NCI-H2081 treated with DMSO at 0.1 percent for 48 hours (cell line): ENCODE results near the gene SAC3D1.

ENCODE experiments used
- DNase-seq: peaks from one replicate; lab custom pipeline; 2025; lab: John Stamatoyannopoulos, UW

Gene SAC3D1

DNA sequence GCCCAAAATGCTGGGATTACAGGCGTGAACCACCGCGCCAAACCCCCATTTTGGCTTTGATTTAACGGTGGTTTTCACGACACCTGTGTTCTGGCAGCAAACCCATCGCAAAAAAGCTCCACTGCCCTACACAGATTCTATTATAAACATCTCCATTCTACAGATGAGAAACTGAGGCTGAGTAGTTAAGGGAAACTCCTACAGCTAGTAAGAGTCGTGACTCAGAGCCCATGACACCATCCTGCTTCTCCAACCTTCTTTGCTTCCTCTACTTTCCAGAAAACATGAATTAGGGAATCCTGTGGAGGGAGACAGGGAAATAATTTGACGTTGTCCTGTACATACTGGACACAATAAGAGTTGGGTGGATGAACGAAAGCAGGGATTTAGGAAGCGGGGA, 14.2 kb upstream of the SAC3D1 start:
- no peak for DNase-seq

DNA sequence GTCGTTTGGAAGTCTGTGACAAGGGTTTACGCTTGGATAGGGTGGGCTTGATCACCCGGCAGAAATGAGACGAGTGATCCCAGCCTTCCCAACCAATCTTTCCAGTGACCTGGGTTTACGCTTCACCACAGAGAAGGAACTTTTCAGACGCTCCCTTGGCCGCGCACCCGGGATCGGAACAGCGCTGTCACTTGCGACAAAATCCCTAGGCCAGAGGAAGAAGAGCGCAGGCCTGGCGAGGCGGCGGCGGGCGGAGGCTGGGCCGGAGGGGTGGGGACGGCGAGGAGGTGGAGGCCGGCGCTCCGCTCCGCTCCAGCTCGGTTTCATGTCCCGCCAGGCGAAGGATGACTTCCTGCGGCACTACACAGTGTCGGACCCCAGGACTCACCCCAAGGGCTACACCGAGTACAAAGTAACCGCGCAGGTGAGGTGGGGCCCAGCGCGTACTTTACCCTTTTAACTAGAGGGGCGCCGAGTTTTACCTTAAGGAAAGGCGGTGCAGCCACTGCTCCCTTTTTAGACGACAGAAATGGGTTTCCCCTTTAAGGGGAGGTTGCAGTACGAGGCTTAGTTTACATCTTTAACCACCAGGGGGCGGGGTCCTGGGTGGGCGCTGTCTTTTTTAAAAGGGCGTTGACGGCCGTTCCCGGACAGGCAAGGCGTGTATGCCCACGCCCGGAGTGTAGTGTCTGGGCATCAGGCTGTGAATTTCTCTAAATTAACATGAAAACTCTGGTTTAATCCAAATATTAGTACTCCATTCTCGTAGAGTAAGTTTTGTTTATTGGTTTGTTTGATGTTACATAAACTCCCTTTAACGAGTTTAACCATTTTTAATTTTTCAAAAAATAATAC, 13.6 kb upstream of the SAC3D1 start, which contains the start of gene SNX15:
Gene SNX15, plus strand, starts transcription at position 227 of the 855 bp plus-strand sequence. Its CDS starts 99 bp downstream, at position 326.
- DNase-seq: peak; percentile 75

DNA sequence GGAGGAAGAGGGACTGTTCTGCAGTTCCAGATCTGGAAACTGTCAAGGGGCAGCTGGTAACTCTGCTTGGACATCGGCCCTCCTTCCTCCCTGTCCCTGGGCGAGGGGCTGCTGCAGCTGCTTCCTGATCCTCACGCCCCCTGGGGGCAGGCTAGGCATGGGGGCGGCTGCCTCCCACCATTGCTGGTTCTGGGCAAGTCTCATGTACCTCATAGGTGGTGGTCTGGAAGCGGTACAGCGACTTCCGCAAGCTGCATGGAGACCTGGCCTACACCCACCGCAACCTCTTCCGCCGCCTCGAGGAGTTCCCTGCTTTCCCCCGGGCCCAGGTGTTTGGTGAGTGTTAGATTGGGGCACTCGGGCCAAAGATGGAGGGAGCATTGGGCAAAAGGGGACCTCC, 8.8 kb upstream of the SAC3D1 start:
- no peak for DNase-seq

DNA sequence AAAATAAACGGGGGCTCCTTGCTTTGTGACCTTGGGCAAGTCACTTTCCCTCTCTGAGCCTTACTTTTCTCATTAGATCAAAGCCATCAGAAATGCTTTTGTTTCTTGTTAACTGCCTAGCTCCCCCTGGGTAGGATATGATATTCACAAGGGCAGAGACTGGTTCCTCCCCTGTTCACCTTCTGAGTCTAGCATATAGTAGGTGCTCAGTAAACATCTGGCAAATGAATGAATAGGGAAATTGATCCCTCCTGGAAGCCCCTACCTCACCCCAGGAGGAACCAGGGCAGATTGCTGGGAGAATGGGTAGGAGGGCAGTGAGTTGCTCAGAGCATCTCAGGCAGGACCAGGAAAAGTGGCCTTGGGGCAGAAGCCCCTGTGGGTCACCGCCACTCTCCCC, 6.6 kb upstream of the SAC3D1 start:
- no peak for DNase-seq

DNA sequence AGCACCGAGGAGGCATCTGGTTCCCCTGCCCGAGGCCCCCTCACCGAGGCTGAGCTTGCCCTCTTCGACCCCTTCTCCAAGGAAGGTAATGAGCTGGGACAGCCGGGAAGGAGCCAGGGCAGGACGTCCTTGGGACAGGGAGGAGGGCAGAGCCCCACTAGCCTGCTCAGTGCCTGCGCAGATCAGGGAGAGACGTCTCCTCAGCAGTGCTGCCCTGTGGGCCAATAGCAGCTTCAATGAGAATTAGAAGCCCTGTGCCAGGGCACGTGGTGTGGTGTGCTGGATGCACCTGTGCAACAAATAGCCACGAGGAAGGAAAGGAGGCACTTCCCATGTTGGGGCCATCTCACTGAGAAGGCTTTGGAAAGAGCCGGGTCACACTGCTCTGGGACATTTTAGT, 5.4 kb upstream of the SAC3D1 start:
- DNase-seq: no peak

DNA sequence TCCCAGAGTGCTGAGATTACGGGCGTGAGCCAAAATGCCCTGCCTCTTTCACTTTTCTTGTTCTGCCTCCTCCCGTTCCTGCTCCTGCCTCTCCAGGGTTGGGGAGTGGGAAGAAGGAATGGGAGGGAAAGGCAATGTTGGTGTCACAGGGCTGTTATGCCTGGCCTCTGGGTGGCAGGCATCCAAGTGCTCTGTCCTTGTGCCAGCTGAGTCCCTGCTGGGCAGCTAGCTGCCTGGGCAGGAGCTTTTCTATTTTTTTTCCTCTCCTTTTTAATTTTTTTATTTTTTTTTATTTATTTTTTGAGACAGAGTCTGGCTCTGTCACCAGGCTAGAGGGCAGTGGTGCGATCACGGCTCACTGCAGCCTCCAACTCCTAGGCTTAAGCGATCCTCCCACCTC, 4.1 kb upstream of the SAC3D1 start:
- no peak for DNase-seq

DNA sequence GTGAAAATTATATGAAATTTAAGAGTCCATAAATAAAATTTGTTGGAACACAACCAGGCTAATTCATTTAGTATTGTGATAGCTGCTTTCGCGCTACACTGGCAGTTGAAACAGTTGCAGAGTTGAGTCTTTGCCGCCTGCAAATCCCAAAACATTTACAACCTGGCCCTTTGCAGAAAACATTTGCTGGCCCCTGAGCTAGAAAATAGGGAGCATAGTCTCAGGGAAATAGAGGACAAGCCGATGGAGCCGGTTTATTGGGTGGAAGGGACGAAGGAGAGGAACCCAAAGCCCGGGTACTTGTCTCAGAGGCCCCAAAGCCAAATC, 527 bp upstream of the SAC3D1 start:
- no peak for DNase-seq

DNA sequence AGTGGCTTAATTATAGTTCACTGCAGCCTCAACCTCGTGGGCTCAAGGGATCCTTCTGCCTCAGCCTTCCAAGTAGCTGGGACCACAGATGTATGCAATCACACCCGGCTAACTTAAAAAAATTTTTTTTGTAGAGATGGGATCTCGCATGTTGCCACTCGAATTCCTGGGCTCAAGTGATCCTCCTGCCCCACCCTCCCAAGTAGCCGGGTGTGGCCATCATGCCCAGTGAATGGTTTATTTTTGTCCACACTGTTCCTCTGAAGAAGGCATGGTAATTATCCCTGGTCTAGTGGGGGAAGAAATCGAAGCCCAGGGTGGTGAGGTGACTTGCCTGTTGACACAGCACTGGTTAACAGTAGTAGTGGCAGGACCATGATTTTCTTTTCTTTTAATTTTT, 1.9 kb downstream of the SAC3D1 start:
- no peak for DNase-seq

DNA sequence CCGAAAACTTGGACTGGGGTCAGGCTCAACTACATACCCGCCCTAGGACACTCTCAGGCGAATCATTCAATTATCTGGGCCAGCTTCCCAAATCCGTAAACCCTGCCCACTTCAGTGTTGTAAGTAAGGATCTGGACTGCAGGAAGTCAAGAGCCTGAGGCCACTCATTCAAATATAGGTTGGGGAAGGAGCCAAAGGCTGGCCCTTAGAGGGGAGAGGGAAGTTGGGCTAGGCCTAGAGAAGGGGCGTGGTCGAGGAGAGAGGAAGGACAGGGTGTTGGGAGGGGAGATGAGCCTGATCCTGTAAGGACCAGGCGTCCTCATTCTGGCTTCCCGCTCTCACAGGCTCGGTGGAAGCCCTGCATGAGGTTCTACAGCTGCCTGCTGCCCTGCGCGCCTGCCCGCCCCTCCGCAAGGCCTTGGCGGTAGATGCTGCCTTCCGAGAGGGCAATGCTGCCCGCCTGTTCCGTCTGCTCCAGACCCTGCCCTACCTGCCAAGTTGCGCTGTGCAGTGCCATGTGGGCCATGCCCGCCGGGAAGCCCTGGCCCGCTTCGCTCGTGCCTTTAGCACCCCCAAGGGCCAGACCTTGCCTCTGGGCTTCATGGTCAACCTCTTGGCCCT, 3.0 kb downstream of the SAC3D1 start:
- DNase-seq: no peak

DNA sequence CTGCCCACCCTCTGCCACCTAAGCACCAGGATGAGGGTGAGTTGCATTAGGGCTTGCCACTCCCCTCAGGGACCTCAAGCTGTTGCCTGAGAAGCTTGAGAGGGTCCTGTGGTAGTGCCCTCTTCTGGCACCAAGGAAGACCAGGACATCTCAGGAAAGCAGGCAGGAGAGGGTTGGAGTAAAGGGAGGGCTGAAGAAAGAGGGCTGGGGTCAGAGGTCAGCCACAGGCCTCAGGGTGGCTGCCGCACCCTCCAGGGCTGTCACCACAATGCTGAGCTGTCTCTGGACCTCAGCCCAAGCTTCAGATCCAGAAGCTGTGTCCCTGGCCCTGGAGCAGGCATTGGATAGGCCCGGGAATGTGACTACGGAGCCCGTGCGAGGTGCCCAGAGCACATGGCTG, 4.1 kb downstream of the SAC3D1 start:
- no peak for DNase-seq

DNA sequence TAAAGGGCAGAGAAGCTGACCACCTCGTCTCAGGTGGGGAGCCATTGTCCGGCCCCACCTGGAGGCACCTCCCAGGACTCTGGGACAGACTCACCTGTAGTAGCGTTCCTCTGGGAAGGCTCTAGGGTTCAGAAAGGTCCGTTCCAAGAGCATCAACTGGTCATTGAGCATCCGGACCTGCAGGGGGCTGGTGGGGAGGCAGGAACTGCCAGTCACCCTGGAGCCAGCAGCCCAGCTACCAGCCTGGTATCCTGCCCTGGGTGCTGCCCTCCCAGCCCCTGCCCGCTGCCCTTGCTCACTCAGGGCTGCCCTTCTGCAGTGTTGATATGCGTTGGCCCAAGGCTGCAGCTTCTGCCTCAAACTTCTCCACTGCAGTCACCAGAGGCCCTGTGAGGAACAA, 4.7 kb downstream of the SAC3D1 start:
- no peak for DNase-seq

DNA sequence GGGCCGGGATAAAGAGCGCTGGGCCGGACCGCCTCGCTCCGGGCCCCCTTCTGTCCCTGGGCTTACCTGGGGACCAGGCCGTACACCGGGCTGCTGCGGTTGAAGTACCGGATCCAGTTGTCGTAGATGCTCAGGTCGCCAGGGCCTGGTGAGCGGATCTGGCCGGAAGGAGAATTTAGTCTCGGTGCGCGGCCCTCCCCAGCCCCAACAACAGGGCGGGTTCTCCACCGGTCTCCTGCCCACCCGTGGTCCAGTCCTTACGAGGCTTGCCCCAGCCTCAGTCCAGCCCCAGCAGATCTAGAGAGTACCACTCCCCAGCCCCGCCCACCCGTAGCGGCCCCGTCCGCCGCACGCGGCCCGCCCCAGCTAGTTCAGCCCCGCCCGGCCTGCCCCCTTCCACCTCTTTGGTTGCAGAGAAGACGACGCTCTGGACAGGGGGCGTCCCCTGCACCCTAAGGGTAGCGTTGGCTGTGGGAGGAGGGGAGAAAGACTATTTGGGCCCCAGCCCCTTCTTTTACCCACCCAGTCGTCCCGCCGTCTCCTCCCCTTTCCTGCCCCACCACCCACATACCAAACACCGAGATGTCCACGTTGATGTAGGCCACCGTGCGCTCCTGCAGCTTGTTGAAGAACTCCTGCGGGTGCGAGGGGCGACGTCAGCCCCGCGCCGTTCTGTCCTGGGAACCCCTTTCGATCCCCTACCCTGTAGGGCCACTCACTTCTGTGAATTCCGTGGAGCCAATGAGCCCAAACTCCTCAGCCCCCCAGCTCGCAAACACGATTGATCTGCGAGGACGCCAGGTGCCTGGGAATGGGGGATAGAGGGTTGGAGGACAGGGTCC, 6.8 kb downstream of the SAC3D1 start:
- DNase-seq: no peak

DNA sequence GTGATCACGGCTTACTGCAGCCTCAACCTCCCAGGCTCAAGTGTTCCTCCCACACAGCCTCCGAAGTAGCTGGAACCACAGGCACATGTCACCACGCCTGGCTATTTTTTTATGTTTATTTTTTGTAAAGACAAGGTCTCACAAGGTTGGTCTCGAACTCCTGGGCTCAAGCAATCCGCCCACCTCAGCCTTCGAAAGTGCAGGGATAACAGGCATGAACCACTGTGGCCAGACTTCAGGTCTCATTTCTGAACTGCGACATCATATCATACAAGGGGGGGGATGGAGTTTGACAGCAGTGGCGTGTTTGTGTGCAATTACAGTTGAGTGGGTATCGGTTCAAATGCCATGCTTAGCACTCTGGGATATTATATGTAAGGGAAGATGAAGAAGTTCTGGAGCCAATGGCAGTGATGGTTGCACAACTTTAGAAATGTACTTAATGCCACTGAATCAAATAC, 10.4 kb downstream of the SAC3D1 start:
- no peak for DNase-seq

DNA sequence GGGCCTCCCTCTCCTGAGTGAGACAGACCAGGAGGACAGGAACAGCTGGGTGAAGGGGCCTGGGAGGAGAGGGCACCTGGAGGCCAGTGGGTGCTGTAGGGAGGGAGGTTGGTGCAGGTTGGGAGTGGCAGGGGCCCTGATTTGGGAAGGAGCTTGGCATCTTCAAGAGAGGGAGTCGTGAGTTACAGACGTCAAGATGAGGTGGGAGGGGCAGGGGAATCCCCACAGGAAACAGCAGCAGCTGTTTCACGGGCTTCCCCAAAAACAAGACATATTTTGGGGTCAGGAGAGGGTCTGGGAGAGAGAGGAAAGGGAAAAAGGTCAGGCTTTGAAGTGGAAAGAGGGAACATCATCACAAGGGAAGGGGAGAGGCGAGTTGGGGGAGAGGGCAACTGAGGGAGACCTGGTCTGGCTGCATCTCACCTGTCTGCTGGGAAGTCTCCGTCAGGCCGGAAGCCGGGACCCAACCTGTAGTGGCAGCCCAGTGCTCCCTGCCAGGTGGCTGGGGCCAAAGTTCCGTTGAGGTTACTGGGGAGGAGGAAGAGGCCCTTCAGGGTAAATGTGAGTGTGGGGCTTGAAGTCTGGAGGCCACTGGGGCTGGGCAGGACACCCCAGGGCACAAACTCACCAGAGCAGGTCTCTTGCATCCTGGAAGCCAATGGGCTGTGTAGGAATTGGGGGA, 13.0 kb downstream of the SAC3D1 start:
- no peak for DNase-seq

DNA sequence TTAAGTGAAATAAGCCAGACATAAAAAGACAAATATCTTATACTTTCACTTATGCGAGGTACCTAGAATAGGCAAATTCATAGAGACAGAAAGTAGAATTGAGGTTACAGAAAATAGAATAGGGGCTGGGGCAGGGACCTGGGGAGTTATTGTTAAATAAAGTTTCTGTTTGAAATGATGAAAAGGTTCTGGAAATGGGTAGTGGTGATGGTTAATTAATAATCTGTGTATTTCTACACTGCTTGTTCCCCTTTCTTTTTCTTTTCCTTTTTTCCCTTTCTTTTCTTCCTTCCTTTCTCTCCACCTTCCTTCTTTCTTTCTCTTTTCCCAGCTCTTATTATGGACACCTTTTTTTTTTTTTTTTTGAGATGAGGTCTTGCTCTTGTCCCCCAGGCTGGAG, 14.5 kb downstream of the SAC3D1 start:
- no peak for DNase-seq

DNA sequence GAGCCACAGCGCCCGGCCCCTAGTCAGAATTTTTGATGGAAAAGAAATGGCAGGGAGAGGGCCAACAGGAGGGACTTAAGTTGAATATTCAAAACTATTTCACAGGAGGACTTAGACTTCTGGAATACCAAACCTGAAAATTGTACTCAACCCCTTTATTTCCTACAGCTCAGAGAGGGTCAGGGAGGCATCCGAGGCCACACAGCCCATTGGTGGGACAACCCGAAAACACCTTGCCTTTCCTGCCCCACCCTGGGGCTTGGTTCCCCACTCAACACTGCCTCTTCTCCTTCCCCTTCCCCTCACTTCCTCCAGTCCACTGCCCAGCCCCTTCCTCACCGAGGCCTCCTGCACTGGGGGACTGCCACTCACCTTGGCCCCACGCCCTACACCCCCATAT, 16.0 kb downstream of the SAC3D1 start:
- no peak for DNase-seq

DNA sequence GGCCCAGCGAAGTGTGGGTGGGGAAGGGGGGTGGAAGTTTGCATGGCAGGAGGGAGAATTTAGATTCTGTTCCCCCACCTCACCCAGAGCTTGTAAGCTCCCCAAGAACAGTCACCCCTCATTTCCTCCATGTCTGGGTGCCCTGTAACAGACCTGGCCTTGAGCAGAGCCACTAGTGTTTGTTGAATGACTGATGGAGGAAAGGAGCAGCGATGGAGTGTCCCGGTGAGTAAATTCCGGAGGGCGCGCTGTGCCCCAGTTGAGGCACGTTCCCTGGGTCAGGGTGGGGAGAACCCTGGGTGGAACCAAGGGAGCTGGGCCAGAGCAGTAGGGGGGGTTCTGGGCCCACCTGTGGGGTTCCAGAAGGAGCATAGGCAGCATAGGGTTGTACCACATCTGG, 16.5 kb downstream of the SAC3D1 start:
- DNase-seq: no peak

DNA sequence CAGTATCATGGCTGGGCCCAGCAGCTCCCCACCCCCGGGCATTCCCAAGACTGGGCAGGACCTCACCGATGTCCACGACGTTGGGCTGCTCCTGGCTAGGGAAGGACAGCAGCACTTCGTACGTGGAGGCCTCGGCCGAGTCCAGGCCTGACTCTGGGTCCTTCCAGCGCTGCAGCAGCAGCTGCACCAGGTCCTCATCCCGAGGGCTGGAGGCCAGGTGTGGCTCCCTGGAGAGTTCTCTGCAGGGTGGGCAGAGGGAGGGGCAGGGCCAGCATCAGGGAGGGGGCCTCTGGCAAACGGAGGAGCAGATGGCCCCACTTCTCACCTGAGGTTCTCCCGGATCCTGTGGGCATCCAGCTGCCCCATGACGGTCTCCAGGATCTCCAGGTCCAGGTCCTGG, 17.0 kb downstream of the SAC3D1 start:
- no peak for DNase-seq

DNA sequence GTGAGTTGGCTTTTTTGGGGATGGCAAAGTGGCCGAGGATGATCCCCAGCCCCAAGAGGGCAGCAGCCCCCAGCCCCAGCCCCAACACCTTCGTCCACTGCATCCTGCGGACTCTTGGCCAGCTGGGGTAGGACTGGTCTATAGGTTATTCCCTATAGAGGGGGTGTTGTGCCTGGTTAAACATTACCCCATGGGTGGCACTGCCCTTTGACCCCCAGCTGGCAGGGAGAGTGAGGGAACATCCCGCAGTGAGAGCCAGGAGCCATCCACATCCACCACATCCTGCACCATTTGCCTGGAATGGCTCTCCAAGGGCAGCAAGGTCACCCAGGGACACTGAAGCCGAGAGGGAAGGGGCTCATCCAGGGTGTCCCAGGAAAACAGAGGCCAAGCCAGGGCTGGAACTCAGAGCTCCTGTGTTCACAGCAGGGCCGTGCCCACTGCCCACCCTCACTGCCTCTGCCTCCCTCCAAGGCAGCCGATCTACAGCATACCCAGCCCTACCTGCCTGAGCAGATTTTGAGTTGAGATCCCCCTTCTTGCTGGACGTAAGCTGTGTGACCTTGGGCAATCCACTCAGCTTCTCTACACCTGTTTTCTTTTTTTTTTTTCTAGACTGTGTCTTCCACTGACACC, 17.5 kb downstream of the SAC3D1 start, which contains the start of gene NAALADL1:
Gene NAALADL1, minus strand, starts transcription at position 135 of the 636 bp plus-strand sequence. Its CDS starts 32 bp downstream, at position 103.
- DNase-seq: no peak

DNA sequence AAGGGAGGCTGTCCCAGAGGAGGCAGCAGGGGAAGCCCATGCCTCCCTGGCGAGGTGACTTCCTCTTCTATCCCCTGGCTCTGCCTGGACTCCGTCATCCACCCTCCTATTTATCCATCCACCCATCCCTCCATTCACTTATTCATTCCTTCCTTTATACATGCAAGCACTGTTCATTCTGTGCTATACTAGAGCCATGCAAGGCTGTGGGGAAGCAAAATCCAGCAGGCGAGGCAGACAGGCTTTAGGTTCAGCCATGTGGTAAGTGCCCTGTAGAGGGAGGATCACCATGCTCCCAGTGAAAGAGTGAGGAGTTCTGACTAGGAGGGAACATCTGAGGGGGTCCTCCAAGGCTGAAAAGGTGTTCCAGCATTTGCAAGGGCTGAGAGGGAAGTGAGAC, 18.5 kb downstream of the SAC3D1 start:
- DNase-seq: no peak

DNA sequence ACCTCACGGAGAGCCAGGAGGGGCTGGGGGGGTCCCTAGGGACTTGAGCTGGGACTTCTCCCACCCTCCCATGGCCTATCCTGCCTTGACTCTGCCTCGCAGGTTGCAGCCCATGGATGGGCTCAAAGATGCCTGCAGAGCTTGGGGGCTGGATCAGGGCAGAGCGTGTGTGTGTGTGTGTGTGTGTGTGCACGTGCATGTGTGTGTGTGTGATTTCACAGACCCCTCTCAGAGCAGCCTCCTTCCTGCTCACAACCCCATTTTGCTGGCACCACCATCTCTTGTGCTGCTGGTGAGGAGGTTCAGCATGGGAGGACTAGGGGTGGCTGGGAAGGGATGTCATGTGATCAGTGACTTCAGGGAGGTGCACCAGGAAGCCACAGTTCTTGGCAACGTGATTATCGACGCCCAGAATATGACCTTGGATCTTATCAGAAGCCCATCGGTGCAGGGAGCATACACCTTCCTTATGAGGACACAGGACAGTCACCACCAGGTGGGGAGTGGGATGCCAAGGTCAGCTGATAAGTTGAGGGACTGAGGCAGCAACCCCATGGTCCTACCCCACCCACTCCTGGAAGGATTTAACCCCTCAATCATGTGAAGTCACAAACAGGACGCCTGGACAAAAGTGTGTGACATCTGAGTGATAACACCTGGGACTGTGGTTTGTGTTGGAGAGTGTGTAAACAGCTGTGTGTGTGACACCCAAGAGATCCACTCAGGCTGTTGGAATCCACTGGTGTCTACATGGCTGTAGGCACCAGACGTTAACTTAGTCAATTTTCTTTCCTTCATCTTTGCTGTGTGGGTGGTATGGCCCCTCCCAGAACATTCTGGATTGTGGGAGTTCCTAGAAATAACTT, 19.2 kb downstream of the SAC3D1 start:
- no peak for DNase-seq
